Kasumi-1 (cell line): Measurements from ENCODE around the gene PLA2G3.

Source experiments
- DNase-seq, 2 experiments: peaks; one replicate each; lab custom pipeline; 2025; lab: John Stamatoyannopoulos, UW

Gene PLA2G3

DNA sequence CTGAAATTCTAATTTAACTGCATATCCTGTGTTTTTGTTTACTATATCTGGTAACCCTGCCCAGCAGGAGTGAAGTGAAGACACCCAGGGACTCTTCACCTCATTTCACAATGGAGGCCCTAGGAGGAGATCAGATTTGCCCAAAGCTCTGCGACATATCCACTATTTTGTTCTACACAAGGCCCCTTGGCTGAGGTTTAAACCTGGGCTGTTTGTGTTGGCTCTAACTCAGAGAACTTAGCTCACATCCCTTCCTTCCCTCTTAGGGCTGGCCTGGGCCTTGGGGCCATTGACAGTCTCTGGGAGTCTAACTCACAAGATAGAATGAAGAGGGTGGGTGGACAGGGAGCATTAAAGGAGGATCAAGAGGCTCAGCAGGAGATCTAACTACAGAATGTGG lies 8.2 kb upstream of the PLA2G3 start:
- no peak for DNase-seq

DNA sequence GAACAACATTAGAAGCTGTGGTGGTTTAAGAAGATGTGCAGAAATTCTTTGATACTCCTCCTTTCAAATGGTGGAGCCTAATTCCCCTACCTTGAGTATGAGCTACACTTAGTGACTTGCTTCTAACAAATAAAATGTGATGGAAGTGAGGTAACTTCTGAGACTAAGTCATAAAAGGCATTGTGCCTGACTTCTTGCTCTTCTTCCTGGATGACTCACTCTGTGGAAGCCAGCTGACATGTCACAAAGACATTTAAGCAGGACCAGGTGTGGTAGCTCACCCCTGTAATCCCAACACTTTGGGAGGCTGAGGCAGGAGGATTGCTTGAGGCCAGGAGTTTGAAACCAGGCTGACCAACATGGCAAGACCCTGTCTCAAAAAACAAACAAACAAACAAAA lies 3.9 kb upstream of the PLA2G3 start:
- DNase-seq = no peak

DNA sequence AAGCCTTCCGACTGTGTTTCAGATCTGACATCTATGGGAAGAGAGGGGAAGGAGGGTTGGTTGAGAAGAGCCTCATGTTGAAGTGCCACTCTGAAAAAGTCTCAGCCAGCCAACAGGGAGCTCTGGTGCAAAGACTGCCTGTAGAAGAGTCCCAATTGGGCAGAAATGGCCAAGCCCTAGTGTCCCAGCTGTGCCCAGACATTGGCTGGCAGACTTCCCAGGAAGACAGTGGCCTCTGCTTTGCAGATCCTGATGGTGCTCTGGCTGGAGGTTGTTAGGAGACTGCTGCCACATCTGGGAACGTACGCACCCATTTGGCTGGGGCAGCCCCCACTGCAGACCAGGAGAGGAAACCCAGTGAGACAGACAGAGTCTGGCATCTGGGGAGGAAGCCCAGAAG lies 3.2 kb upstream of the PLA2G3 start:
- DNase-seq = no peak

- no peak for DNase-seq
These were observed 2.7 kb upstream of the PLA2G3 start for GRCh38 chr22:31143038-31143437.

- no peak for DNase-seq
These were observed 2.0 kb upstream of the PLA2G3 start for GRCh38 chr22:31142285-31142684.

DNA sequence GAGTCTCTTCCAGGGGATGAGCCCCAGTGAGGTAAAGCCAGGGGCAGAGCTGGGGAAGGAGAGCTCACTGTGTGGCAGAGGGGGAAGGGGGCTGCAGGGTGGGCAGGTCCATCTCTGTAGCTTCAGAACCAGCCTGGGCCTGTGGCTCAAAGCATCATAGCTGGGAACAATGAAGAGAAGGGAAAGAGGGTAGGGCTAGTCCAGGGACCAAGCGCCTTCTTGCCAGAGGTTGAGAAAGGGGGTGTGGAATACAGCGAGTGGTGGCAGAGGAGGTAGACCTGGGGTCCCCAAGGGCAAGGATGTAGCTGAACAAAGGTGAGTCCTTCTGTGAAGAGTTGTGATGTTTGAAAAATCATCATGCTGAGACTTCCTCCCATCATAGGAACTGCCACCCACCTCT lies 1.2 kb upstream of the PLA2G3 start:
- no peak for DNase-seq

GRCh38 chr22:31140746-31141145 lies 438 bp upstream of the PLA2G3 start:
- DNase-seq = no peak

DNA sequence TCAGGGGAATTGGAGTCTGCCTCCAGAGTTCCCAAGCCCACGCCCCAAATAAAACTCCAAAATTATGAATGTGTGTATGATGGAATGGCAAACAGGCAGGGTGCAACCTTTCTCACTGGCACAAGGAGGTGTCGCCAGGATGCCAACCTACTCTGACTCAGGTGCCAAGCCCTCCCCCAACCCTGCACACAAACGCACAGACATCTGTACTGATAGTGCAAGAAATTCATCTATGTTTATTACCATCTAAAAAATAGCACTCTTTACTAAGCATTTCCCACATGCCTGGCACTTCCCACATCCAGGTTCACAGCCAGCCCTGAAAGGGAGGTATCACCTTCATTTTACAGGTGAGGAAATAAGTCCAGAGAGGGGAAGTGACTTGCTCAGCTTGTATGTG lies 1.2 kb downstream of the PLA2G3 start:
- DNase-seq = no peak

DNA sequence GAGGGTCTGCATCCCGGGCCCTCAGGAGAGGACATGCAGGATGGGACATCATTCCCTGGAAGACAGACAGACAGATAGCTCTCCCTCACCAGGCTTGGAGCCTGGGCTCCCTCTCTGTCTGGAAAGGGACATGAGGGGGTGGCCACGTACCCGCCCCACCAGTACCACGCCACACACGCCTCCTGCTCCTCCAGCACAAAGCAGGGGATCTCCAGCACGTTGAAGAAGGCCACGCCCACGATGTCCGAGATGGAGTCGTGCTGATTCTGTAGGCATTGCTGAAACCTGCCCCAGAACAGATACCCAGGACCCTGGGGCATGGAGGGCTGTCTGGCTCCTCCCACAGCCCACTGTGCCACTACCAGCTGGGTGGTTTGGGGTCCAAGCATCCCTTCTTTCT lies 2.2 kb downstream of the PLA2G3 start:
- DNase-seq = no peak

GRCh38 chr22:31137721-31138120 lies 2.6 kb downstream of the PLA2G3 start:
- no peak for DNase-seq

DNA sequence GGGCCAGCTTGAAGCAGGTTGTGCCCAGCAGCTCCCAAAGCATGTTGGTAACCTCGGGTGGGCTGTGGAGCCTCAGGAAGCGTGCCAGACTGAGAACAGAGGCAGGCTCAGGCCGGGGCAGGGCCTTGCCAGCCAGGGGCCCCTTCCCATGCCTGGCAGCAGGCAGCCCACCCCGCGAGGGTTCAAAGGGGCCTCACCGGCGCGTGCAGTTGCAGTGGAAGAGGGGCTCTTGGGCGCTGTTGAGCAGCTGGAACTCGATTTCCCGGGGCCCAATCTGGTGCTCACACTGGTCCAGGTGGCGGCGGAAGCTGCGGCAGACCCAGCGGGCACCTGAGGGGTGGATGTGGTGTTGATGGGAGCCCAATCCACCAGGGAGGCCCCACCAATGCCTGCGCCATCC lies 3.6 kb downstream of the PLA2G3 start:
- DNase-seq = no peak

DNA sequence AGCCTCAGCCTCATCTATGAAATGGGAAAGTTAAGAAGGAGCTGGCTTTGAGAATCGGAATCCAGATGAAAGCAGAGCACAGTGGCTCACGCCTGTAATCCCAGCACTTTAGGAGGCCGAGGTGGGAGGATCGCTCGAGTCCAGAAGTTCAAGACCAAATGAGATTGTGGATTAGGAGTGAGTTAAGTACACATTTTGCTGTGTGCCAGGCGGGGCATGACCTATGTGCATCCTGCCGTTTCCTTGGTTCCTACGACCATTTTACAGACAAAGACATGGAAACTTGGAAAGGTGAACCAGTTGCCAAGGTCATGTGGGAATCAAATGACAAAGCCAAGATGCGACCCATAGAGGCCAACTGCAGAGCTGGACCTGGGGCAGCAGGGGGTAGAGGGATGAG lies 4.2 kb downstream of the PLA2G3 start:
- no peak for DNase-seq

DNA sequence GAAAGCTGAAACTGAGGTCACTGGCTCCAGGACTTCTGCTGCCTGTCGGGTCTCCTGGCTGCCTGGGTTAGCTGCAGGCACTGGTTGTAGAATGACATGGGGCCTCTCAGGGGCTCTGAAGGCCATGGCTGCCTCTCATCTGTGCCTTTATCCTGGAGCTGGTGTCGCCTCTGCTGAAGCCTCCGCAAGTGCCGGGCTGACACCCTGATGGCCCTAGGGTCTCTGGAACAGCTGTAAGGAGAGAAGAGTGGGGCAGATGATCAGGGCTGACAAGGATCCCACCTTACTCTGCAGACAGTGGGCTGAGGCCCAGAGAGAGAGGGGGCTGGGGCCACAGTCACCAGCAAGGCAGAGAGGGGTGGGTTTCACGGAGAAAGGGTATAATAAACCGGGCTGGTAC lies 4.6 kb downstream of the PLA2G3 start:
- no peak for DNase-seq

DNA sequence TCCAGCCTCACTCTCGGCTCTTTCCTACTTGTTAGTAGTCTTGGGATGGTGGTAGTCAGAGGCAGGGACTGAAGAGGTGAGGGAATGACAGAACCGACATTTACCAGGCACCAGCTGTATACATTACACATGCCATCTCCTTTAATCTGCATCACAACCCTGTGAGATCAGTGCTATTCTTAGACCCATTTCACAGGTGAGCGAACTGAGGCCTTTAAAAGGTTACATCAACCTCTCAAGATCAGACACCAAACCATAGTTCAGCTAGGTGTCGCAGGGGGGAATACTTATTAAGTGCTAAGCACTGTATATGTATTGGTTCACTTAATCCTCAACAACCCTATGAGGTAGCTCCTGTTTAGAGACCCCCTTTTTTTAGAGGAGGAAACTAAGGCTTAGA lies 5.6 kb downstream of the PLA2G3 start:
- DNase-seq = no peak

DNA sequence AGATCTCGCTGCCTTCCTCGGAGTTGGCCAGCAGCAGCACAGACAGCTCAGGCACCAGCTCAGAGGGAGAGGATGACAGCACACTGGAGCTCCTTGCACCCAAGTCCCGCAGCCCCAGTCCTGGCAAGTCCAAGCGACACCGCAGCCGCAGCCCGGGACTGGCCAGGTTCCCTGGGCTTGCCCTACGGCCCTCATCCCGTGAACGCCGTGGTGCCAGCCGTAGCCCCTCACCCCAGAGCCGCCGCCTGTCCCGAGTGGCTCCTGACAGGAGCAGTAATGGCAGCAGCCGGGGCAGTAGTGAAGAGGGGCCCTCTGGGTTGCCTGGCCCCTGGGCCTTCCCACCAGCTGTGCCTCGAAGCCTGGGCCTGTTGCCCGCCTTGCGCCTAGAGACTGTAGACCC lies 6.4 kb downstream of the PLA2G3 start:
- no peak for DNase-seq

- no peak for DNase-seq
These were observed 9.4 kb downstream of the PLA2G3 start for GRCh38 chr22:31130873-31131272.

DNA sequence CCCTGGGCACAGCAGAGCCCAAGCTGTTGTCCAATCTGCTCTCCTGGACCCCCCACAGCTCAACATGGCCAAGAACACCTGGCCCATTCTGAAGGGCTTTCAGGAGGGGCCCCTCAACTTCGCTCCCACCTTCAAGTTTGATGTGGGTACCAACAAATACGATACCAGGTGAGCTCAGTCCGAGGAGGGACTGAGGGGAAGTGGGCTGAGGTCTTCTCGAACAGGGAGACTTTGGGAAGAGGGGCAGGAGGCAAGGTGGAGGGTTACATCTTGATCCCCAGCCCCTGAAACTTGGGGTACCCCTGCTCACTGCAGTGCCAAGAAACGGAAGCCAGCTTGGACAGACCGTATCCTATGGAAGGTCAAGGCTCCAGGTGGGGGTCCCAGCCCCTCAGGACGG lies 12.2 kb downstream of the PLA2G3 start:
- DNase-seq = no peak

DNA sequence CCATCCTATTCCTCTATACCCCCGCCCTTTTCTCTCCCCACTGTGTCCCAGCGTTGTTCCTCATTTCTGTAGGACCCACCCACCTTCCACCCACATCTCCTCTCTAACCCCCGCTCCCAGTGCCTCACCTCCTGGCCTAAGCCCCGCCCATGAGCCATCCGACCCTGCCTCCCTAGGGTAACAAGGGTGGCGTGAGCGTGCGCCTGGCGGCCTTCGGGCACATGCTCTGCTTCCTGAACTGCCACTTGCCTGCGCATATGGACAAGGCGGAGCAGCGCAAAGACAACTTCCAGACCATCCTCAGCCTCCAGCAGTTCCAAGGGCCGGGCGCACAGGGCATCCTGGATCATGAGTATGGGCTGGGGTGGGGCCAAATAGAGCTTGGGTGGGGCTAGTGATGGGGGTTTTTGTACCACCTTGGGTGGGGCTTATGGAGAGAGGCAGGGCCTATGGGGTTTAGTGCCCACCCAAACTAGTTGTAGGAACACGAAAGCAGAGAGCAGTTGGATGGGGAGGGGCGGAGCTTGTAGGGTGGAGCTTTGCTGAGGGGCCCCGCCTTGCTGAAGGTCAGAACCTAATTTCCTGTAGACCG lies 13.0 kb downstream of the PLA2G3 start:
- DNase-seq = no peak

DNA sequence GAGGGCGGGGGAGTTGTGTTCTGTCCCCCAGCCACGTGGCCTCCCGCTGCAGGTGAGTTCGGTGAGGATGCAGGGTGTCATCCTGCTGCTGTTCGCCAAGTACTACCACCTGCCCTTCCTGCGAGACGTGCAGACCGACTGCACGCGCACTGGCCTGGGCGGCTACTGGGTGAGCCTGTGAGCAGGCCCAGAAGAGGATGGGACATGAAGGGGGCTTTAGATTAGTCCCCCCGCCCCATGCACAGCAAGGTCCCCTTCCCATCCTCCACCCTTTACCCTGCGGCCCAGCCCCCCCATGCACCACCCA lies 13.5 kb downstream of the PLA2G3 start:
- no peak for DNase-seq

DNA sequence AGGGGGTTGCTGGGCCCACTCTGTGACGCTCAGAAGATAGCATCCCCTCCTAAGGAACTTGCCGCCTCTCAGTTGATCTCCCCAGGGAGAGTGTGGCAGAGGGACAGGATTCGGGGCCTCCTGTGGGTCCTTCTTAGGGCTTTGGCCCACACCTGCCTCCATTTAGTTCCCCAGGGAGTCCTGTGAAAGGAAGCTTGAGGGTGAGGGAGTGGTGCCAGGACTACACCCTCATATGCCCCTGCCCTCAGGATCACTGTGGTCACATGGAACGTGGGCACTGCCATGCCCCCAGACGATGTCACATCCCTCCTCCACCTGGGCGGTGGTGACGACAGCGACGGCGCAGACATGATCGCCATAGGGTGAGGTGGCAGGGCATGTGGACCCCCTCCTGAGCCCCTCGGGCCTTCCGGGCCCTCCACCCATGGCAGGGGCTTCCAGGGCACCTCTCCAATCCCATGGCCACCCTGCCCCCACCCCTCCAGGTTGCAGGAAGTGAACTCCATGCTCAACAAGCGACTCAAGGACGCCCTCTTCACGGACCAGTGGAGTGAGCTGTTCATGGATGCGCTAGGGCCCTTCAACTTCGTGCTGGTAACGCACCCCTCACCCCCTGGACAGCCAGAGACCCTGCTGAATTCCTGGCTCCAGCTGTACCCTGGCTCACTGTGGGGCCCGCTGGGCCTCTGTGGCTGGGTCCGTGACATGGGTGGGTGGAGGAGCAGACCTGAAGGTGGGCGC lies 14.0 kb downstream of the PLA2G3 start:
- no peak for DNase-seq

DNA sequence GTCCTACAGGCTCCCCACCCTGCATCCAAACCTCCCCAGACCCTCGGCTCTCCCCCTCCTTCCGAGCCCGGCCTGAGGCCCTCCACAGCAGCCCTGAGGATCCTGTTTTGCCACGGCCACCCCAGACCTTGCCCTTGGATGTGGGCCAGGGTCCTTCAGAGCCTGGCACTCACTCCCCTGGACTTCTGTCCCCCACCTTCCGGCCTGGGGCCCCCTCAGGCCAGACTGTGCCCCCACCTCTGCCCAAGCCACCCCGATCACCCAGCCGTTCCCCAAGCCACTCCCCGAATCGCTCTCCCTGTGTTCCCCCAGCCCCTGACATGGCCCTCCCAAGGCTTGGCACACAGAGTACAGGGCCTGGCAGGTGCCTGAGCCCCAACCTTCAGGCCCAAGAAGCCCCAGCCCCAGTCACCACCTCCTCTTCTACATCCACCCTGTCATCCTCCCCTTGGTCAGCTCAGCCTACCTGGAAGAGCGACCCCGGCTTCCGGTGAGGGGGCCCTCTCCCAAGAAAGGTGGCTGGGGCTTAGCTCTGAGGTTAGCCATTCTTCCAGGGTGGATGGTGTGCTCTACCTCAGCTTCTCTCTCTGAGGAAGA lies 14.7 kb downstream of the PLA2G3 start:
- DNase-seq = no peak

GRCh38 chr22:31124811-31125465 lies 15.4 kb downstream of the PLA2G3 start:
- DNase-seq = no peak

DNA sequence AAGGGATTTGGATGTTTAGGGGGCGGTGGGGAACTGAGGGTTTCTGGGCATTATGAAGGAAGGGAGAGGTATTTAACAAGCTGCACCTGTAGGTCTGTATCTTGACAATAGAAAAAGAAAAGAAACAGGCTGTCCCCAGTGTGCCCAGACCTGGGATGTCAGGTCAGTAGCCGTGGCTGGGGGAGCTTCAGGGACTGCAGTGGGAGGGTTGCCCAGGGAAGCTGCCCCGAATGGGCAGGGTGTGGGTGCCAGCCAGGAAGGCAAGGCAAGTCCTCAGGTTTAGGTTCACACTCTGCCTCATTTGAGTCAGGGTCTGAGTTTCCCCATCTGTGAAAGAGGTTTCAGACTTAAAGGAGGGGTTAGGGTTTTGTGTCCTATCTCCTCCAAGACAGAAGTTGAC lies 16.0 kb downstream of the PLA2G3 start:
- no peak for DNase-seq

DNA sequence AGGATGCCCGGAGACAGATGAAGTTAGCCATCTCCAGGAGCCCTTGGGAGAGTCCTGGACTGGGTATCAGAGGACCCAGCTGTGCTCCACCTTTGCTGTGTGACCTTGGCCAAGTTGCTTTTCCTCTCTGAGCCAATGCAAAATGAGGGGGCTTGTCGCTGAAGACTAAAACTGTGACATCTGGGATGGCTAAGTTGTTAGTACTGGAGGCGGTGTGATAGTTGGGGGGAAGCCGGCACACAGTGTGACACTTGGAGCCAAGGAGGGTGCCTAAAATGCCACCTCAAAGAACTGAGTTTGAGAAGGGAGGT lies 17.1 kb downstream of the PLA2G3 start:
- DNase-seq = no peak
